Activated CD8-positive, alpha-beta T cell treated with anti-CD3 and anti-CD28 coated beads, Interleukin-2, amount 10 ng/mL, durations not matched to agents 7 days and 5 days (primary cell): ENCODE data around the gene SLC39A2. TPM values are rescaled to one million over a fixed set of nuclear protein-coding genes. Genes with fewer than 3 reads are reported as not detected.
"Not testable (repeated sequence)": the region's sequence is repeated elsewhere in the genome, so short reads cannot be mapped to it uniquely, and the experiment has no call there.

ENCODE experiments used
- ATAC-seq: fragments of 150-1000 bp; cut with Tn5 transposase; one replicate; pipeline ENCODE4 v1.10.0; 2021; ENCODE audit warnings: moderate library complexity
- CTCF ChIA-PET: fragments of 350-600 bp; sonication (Branson Sonifier 250); formaldehyde crosslinking; loops from one replicate; lab custom pipeline; 2021; ENCODE audit warnings: antibody characterized with exemption; lab: Charles Lee
- POLR2A ChIA-PET: fragments of 350-600 bp; sonication (Branson Sonifier 250); formaldehyde crosslinking; loops from one replicate; lab custom pipeline; 2021; ENCODE audit warnings: antibody characterized with exemption; lab: Charles Lee
- DNase-seq: peaks from one replicate; pipeline ENCODE4 v3.0.0-alpha.2; 2020
- H3K27ac Mint-ChIP-seq: one replicate; pipeline ENCODE4 v1.8.0; 2021; ENCODE audit warnings: mild to moderate bottlenecking, mixed read lengths
- H3K27me3 Mint-ChIP-seq: one replicate; pipeline ENCODE4 v1.8.0; 2021; ENCODE audit warnings: low read depth, mixed read lengths
- H3K36me3 Mint-ChIP-seq: one replicate; pipeline ENCODE4 v1.8.0; 2021; ENCODE audit warnings: low read depth, mixed read lengths
- H3K4me1 Mint-ChIP-seq: one replicate; pipeline ENCODE4 v1.8.0; 2021; ENCODE audit warnings: low read depth, mixed read lengths
- H3K4me3 Mint-ChIP-seq: one replicate; pipeline ENCODE4 v1.8.0; 2021; ENCODE audit warnings: mild to moderate bottlenecking, mixed read lengths
- H3K9me3 Mint-ChIP-seq: one replicate; pipeline ENCODE4 v1.8.0; 2022; ENCODE audit warnings: mixed read lengths; ENCODE audit not compliant: insufficient read depth
- total RNA-seq, 2 experiments: library from RNA; stranded (reverse); gene quantifications; one replicate each; pipeline ENCODE4 v1.2.3, GENCODE V29; 2021

Gene SLC39A2
- total RNA-seq, 2 experiments from 2014 or later: not detected

DNA sequence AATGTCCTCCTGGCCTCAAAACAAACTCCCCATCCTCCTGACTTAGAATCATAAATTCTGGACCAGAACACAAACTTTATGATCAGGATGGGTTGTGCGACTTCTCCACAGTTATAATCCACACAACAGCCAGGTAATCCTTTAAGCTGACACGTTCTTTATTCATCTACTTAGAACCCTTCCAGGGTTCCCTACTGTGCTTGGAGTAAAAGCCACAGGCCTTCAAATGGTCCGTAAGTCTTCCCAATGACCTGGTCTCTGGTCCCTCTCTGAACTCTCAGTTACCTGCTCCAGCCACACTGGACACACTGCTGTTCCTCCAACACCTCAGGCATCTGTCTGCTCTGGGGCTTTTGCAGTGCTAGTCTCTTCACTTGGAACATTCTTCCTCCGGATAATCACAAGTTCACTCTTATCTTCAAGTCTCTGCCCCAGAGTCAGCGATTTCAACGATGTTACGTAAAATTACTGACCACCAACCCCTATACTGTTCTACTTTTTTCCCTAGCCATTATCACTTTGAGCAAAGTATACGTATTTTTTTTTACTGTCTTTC, 41.4 kb downstream of the SLC39A2 start:
- DNase-seq (no peak), ATAC-seq (peak; percentile 35)
- Mint-ChIP-seq H3K27me3 (peaks cover 27% of the 10 kb centered on the region), H3K4me3 (no peak overlapping the region), H3K27ac (no peak overlapping the region), H3K36me3 (no peaks in the 10 kb centered on the region), H3K9me3 (no peaks in the 10 kb centered on the region), H3K4me1 (peaks cover 6% of the 10 kb centered on the region)
- ChIA-PET CTCF (interaction anchor here (0.7 to 7.2 kb wide), 18 partner anchors 8 to 359 kb away, joined by 3 to 172 read pairs (median 6); partner anchors contain the start of genes ARHGEF40, NDRG2 and TPPP2), POLR2A (interaction anchor here (1.2 kb wide), 1 partner anchor 25 kb away, joined by 3 read pairs; no protein-coding TSS in a partner anchor)

DNA sequence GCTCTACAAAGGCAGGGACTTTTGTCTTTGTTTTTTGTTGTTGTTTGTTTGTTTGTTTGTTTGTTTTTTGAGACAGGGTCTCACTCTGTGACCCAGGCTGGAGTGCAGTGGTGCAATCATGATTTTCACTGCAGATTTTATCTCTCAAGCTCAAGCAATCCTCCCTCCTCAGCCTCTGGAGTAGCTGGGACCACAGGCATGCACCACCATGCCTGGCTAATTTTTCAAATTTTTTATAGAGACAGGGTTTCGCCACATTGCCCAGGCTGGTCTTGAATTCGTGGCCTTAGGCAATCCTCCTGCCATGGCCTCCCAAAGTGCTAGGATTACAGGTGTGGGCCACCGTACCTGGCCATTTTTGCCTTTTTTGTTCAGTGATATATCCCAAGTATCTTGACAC, 41.8 kb downstream of the SLC39A2 start:
- POLR2A ChIA-PET: not testable (repeated sequence)

DNA sequence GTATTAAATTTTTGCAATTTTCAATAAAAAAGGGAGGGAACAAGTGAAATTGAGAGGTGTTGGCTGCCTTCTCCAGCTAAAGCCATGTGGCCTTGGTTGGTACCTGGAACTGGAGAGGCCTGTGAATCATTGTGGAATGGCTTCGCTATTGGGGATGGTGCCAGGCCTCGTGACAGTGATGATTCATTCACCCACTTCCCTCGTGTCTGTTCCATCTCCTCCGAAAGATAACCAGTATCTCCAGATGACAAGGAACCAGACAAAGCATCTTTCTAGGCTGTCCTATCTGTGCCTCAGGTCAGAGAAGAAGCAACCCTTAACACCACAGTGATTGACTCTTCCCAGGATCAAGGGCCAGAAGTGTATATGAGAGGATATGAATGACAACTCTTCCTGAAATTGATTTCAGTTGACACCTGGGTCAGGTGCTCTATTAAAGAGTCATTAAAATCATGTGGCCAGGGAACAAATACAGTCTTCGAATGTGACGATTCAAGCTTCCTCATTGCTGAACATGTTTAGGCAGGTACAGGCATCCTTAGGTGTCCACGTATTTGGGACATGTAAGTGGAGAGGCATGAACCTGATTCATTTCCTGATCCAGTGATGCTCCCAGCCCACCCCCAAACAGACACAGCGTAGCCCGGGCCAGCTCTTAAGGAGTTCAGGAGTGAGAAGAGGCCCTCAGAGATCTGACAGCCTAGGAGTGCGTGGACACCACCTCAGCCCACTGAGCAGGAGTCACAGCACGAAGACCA, 42.8 kb downstream of the SLC39A2 start, which contains the start of gene RNASE7:
RNASE7 (plus strand) TSS at position 687 of the 758 bp plus-strand sequence. CDS start 631 bp downstream, outside the sequence.
- Mint-ChIP-seq H3K4me1 (peaks cover 6% of the 10 kb centered on the region), H3K4me3 (no peak within 1 kb of the TSS), H3K27me3 (peaks cover 31% of the 10 kb centered on the region), H3K27ac (no peak within 1 kb of the TSS), H3K36me3 (no peaks in the 10 kb centered on the region), H3K9me3 (no peaks in the 10 kb centered on the region)
- DNase-seq (no peak), ATAC-seq (no peak)
- ChIA-PET POLR2A (no interaction called here), CTCF (interaction anchor here (1.7 to 7.2 kb wide), 4 partner anchors 13 to 71 kb away, joined by 5 to 172 read pairs (median 14); partner anchors contain the start of gene TPPP2)

More for the DNA sequence above, 41.8 kb downstream of the SLC39A2 start:
- H3K4me1 Mint-ChIP-seq, DNase-seq, H3K4me3 Mint-ChIP-seq, ATAC-seq, H3K9me3 Mint-ChIP-seq, H3K36me3 Mint-ChIP-seq, H3K27ac Mint-ChIP-seq: not testable (repeated sequence)
- CTCF ChIA-PET: interaction anchor here (0.7 to 7.2 kb wide), 14 partner anchors 12 to 71 kb away, joined by 3 to 172 read pairs (median 6); partner anchors contain the start of genes NDRG2 and TPPP2
- H3K27me3 Mint-ChIP-seq: peaks cover 31% of the 10 kb centered on the region

DNA sequence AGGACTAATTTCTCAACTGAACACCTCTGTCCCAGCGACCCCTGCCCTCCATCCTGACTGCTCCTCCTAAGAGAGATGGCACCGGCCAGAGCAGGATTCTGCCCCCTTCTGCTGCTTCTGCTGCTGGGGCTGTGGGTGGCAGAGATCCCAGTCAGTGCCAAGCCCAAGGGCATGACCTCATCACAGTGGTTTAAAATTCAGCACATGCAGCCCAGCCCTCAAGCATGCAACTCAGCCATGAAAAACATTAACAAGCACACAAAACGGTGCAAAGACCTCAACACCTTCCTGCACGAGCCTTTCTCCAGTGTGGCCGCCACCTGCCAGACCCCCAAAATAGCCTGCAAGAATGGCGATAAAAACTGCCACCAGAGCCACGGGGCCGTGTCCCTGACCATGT, 43.8 kb downstream of the SLC39A2 start:
- Mint-ChIP-seq H3K36me3 (no peaks in the 10 kb centered on the region), H3K4me3 (no peak overlapping the region), H3K9me3 (no peaks in the 10 kb centered on the region), H3K4me1 (peaks cover 6% of the 10 kb centered on the region), H3K27me3 (peaks cover 34% of the 10 kb centered on the region), H3K27ac (no peak overlapping the region)
- ATAC-seq (no peak), DNase-seq (no peak)
- CTCF ChIA-PET: interaction anchor here (7.2 kb wide), 1 partner anchor 29 kb away, joined by 172 read pairs; no protein-coding TSS in a partner anchor
- POLR2A ChIA-PET: no interaction called here

DNA sequence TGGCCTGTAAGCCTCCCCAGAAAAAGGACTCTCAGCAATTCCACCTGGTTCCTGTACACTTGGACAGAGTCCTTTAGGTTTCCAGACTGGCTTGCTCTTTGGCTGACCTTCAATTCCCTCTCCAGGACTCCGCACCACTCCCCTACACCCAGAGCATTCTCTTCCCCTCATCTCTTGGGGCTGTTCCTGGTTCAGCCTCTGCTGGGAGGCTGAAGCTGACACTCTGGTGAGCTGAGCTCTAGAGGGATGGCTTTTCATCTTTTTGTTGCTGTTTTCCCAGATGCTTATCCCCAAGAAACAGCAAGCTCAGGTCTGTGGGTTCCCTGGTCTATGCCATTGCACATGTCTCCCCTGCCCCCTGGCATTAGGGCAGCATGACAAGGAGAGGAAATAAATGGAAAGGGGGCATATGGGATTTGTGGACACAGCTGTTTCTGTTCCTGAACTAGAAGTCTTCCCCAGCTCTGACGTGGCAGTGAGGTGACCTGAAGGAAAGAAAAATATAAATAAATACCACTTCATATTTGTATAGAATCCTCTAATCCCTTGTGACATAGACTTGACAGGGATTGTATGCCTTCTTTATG, 44.4 kb downstream of the SLC39A2 start:
- ChIA-PET POLR2A (no interaction called here), CTCF (interaction anchor here (1.0 to 7.2 kb wide), 5 partner anchors 23 to 61 kb away, joined by 3 to 172 read pairs (median 5); no protein-coding TSS in a partner anchor)
- ATAC-seq: no peak
- Mint-ChIP-seq H3K9me3 (no peaks in the 10 kb centered on the region), H3K4me1 (peaks cover 6% of the 10 kb centered on the region), H3K27me3 (peaks cover 35% of the 10 kb centered on the region), H3K36me3 (no peaks in the 10 kb centered on the region), H3K4me3 (no peak overlapping the region), H3K27ac (no peak overlapping the region)
- DNase-seq: no peak

DNA sequence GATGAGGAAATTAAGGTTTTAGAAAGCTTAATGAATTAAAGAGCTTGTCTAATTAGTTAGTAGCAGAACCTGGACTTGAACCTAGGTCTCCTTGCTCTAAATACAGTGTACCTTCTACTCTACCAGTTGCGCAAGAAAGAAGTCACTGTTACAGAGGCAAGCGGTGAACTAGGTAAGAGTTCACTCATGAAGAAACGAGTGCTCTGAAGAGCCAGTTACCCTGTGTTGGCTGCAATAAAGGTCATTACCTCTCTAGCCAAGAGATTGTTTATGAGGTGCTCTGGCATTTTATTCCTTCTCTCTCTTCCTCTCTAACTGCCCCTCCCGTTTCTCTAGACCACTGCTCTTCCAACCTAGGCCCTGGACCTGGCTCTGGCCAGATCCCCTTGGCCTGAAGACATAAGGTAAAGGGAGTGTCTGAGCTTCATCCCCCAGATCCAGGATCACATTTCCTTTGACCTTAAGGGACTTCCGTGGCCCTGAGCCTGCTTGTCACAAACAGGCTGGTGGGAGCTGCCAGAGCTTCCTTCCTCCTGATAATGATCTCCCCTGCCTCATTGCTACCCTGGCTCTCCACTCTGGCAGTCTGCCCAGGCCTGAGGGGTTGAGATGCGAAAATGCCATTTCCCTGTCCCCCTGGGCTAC, 45.0 kb downstream of the SLC39A2 start:
- Mint-ChIP-seq H3K9me3 (no peaks in the 10 kb centered on the region), H3K4me3 (no peak overlapping the region), H3K27me3 (peaks cover 38% of the 10 kb centered on the region), H3K4me1 (peaks cover 6% of the 10 kb centered on the region), H3K27ac (no peak overlapping the region), H3K36me3 (no peaks in the 10 kb centered on the region)
- ChIA-PET CTCF (interaction anchor here (1.0 to 7.2 kb wide), 5 partner anchors 23 to 61 kb away, joined by 3 to 172 read pairs (median 5); no protein-coding TSS in a partner anchor), POLR2A (interaction anchor here (0.9 kb wide), 1 partner anchor 59 kb away, joined by 5 read pairs; no protein-coding TSS in a partner anchor)
- ATAC-seq: no peak
- DNase-seq: no peak

DNA sequence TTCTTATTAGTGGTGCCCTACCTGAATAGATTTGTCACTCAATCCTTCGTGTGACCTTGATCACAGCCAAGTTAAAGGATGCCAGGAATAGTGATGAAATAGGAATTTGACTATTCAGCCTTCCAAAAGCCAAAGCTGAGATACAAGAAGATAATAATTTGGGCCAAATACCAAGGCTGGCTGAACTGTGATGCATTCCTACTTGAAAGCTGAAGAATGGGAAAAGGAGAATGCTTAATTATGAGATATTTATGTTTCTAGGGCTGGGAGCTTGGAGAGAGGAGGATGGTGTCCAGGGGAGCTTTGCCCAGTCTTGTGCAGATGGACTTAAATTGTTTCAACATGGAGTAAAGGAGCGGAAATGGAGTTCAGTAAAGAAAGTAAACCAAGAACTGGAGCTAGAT, 48.3 kb downstream of the SLC39A2 start:
- H3K9me3 Mint-ChIP-seq: no peaks in the 10 kb centered on the region
- no peak overlapping the region for H3K4me3 Mint-ChIP-seq
- no peak for DNase-seq
- H3K36me3 Mint-ChIP-seq: no peaks in the 10 kb centered on the region
- peaks cover 6% of the 10 kb centered on the region for H3K4me1 Mint-ChIP-seq
- POLR2A ChIA-PET: no interaction called here
- no peak overlapping the region for H3K27ac Mint-ChIP-seq
- H3K27me3 Mint-ChIP-seq: peaks cover 41% of the 10 kb centered on the region
- ATAC-seq: no peak
- CTCF ChIA-PET: interaction anchor here (1.4 to 4.4 kb wide), 5 partner anchors 20 to 57 kb away, joined by 3 to 46 read pairs (median 7); no protein-coding TSS in a partner anchor

DNA sequence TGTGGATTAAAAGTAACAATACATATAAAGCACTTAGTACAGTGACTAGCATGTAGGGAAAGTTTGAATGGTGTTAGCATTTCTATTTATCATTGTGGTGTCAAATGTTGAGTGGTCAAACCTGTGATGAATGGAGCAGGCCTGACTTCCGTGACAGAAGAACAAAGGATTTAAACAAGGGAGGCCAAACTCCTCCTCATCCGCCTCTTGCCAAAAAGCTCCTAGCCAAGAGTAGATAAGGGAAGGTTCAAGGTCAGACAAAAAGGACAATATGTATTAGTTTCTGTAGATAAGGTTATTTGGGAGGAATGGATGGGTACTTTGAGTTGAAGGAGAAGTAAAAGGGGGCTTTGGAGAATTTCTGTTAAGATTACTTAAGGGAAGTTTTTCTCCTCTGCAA, 49.5 kb downstream of the SLC39A2 start:
- POLR2A ChIA-PET: no interaction called here

DNA sequence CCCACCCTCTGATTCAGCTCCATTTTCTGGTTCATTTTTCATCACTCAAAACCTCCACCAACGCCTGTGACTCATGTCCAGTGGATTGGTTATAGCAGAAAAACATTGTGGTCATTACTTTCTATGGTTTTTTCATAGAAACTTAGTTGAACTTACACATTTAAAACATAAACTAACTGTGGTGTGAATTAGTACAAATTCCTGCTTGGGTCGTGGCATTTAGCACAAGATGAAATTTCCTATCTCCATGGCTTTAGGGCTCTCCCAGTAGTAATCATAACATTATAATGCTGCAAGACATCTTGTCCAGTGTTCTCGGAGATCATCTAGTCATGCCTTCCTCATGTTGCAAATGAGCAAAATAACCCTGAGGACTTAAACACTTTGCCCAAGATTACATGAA, 50.2 kb downstream of the SLC39A2 start:
- DNase-seq (no peak), ATAC-seq (no peak)
- CTCF ChIA-PET: interaction anchor here (4.4 kb wide), 1 partner anchor 35 kb away, joined by 46 read pairs; no protein-coding TSS in a partner anchor
- peaks cover 4% of the 10 kb centered on the region for H3K4me1 Mint-ChIP-seq
- H3K27ac Mint-ChIP-seq: no peak overlapping the region
- no peak overlapping the region for H3K4me3 Mint-ChIP-seq
- no peaks in the 10 kb centered on the region for H3K9me3 Mint-ChIP-seq
- POLR2A ChIA-PET: no interaction called here
- H3K27me3 Mint-ChIP-seq: peaks cover 39% of the 10 kb centered on the region
- H3K36me3 Mint-ChIP-seq: no peaks in the 10 kb centered on the region

More for the DNA sequence above, 49.5 kb downstream of the SLC39A2 start:
- DNase-seq (no peak), ATAC-seq (no peak)
- Mint-ChIP-seq H3K4me3 (no peak overlapping the region), H3K36me3 (no peaks in the 10 kb centered on the region), H3K9me3 (no peaks in the 10 kb centered on the region), H3K27me3 (peaks cover 37% of the 10 kb centered on the region), H3K4me1 (peaks cover 6% of the 10 kb centered on the region), H3K27ac (no peak overlapping the region)
- CTCF ChIA-PET: interaction anchor here (1.0 to 4.4 kb wide), 5 partner anchors 9 to 56 kb away, joined by 3 to 46 read pairs (median 7); no protein-coding TSS in a partner anchor

DNA sequence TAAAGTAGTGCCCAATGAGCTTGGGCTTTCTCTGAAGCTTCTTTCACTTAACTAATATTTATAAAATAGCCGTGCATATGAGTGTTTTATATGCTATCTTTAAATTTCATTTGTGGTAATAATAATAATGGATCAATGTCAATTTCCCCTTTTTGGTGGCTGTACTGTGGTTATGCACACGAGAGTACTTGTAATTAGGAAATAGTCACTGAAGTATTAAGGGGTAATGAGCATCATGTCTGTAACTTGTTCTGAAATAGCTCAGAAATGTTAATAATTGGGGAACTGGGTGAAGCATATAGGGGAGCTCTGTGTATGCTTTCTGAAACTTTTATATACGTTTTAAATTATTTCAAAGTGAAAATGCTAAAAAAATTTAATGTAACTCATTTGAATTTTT, 51.5 kb downstream of the SLC39A2 start:
- no peak overlapping the region for H3K27ac Mint-ChIP-seq
- H3K27me3 Mint-ChIP-seq: peaks cover 28% of the 10 kb centered on the region
- no peak for DNase-seq
- no peaks in the 10 kb centered on the region for H3K4me1 Mint-ChIP-seq
- POLR2A ChIA-PET: no interaction called here
- ATAC-seq: no peak
- H3K9me3 Mint-ChIP-seq: no peaks in the 10 kb centered on the region
- CTCF ChIA-PET: interaction anchor here (1.0 to 1.4 kb wide), 2 partner anchors 36 to 38 kb away, joined by 3 to 6 read pairs; no protein-coding TSS in a partner anchor
- no peak overlapping the region for H3K4me3 Mint-ChIP-seq
- no peaks in the 10 kb centered on the region for H3K36me3 Mint-ChIP-seq
